Peyer's patch (tissue), 4 donors: ENCODE results near the gene PALM2AKAP2. TPM values are rescaled to one million over a fixed set of nuclear protein-coding genes. Genes with fewer than 3 reads are reported as not detected.

ENCODE experiments used
- DNase-seq, 3 donors: peaks; one replicate each; pipeline ENCODE4 v3.0.0-alpha.2; 2017 to 2019
- H3K27ac ChIP-seq, 4 donors: fragments of 200-600 bp; sonication (generic); one replicate each; pipeline ENCODE4 v1.5.1; 2016 to 2019
- H3K27me3 ChIP-seq, 2 donors: fragments of 200-600 bp; sonication (generic); one replicate each; pipeline ENCODE4 v1.5.1; 2019
- H3K36me3 ChIP-seq, 3 donors: fragments of 200-600 bp; sonication (generic); one replicate each; pipeline ENCODE4 v1.5.1; 2016 to 2019
- H3K4me1 ChIP-seq, 4 donors: fragments of 200-600 bp; sonication (generic); one replicate each; pipeline ENCODE4 v1.5.1; 2016 to 2019
- H3K4me3 ChIP-seq, 4 donors: fragments of 200-600 bp; sonication (generic); 1 replicate in 3 of 4; 2 replicates in 1 of 4; pipeline ENCODE4 v1.5.1; 2016 to 2019; ENCODE audit warnings: mild to moderate bottlenecking in 1 of 4
- H3K9me3 ChIP-seq, 4 donors: fragments of 200-600 bp; sonication (generic); one replicate each; pipeline ENCODE4 v1.5.1; 2016 to 2019; ENCODE audit warnings: mild to moderate bottlenecking in 1 of 4
- CTCF ChIP-seq, 6 experiments: fragments of 450-650 bp in 4 of 6; fragments of 200-600 bp in 2 of 6; sonication (generic) in 1 of 6; IDR thresholded peaks; one replicate each; pipeline ENCODE4 v1.5.1; 2017 to 2019; ENCODE audit warnings: antibody characterized with exemption in 6 of 6, mild to moderate bottlenecking in 3 of 6, moderate library complexity in 1 of 6
- POLR2A ChIP-seq, 2 donors: fragments of 450-650 bp; IDR thresholded peaks; one replicate each; pipeline ENCODE4 v1.5.1; 2017; ENCODE audit warnings: antibody characterized with exemption in 2 of 2, mild to moderate bottlenecking in 2 of 2, moderate library complexity in 2 of 2
- total RNA-seq, 4 donors: library from RNA; depleted of rRNA; stranded (reverse); fragments of >200 nt; gene quantifications; one replicate each; pipeline ENCODE4 v1.1.0, GENCODE V29; 2016

The PALM2AKAP2 gene
- total RNA-seq, 4 donors from 2014 or later: 1.9 to 3.3 TPM; not detected in 2

- H3K4me3 ChIP-seq: no peak overlapping the region
- TF ChIP-seq CTCF (IDR thresholded peaks at IDR 0.05) (no peak), POLR2A (IDR thresholded peaks at IDR 0.05) (no peak)
- no peaks in the 10 kb centered on the region for H3K27me3 ChIP-seq
- no peaks in the 10 kb centered on the region for H3K36me3 ChIP-seq
- no peaks in the 10 kb centered on the region for H3K9me3 ChIP-seq
- H3K4me1 ChIP-seq: peaks cover 0 to 4% (median 0%) of the 10 kb centered on the region in 4 donors
- no peak for DNase-seq
- no peak overlapping the region for H3K27ac ChIP-seq
Observed at GRCh38 chr9:109796078-109796477, 16.1 kb downstream of the PALM2AKAP2 start.

- Histone ChIP-seq H3K4me3 (no peak overlapping the region), H3K27ac (no peak overlapping the region), H3K27me3 (no peaks in the 10 kb centered on the region), H3K4me1 (peaks cover 0 to 4% (median 0%) of the 10 kb centered on the region in 4 donors), H3K9me3 (no peaks in the 10 kb centered on the region), H3K36me3 (no peaks in the 10 kb centered on the region)
- DNase-seq: no peak
- TF ChIP-seq POLR2A (IDR thresholded peaks at IDR 0.05) (no peak), CTCF (IDR thresholded peaks at IDR 0.05) (no peak)
Observed at GRCh38 chr9:109797006-109797405, 17.0 kb downstream of the PALM2AKAP2 start.

- no peaks in the 10 kb centered on the region for H3K36me3 ChIP-seq
- peaks cover 0 to 4% (median 0%) of the 10 kb centered on the region in 4 donors for H3K4me1 ChIP-seq
- H3K4me3 ChIP-seq: no peak overlapping the region
- no peak for DNase-seq
- no peak overlapping the region for H3K27ac ChIP-seq
- TF ChIP-seq CTCF (IDR thresholded peaks at IDR 0.05) (no peak), POLR2A (IDR thresholded peaks at IDR 0.05) (no peak)
- no peaks in the 10 kb centered on the region for H3K27me3 ChIP-seq
- H3K9me3 ChIP-seq: no peaks in the 10 kb centered on the region
Observed at GRCh38 chr9:109797509-109797908, 17.5 kb downstream of the PALM2AKAP2 start.

- TF ChIP-seq POLR2A (IDR thresholded peaks at IDR 0.05) (no peak), CTCF (IDR thresholded peaks at IDR 0.05) (no peak)
- Histone ChIP-seq H3K27ac (no peak overlapping the region), H3K9me3 (no peaks in the 10 kb centered on the region), H3K4me3 (no peak overlapping the region), H3K27me3 (no peaks in the 10 kb centered on the region), H3K4me1 (no peaks in the 10 kb centered on the region), H3K36me3 (no peaks in the 10 kb centered on the region)
- DNase-seq: no peak
Observed at GRCh38 chr9:109799141-109799540, 19.1 kb downstream of the PALM2AKAP2 start.

- H3K27ac ChIP-seq: peak overlapping the region in 1 of 4 donors; percentile 8
- TF ChIP-seq CTCF (IDR thresholded peaks at IDR 0.05): no peak
- no peak for TF ChIP-seq POLR2A (IDR thresholded peaks at IDR 0.05)
Observed at GRCh38 chr9:109799792-109800191, 19.8 kb downstream of the PALM2AKAP2 start.

GRCh38 chr9:109801484-109801883, 21.5 kb downstream of the PALM2AKAP2 start:
- no peak overlapping the region for H3K27ac ChIP-seq
- no peak for DNase-seq
- H3K4me3 ChIP-seq: no peak overlapping the region
- no peaks in the 10 kb centered on the region for H3K9me3 ChIP-seq
- H3K36me3 ChIP-seq: no peaks in the 10 kb centered on the region
- H3K4me1 ChIP-seq: no peaks in the 10 kb centered on the region
- no peak for TF ChIP-seq POLR2A (IDR thresholded peaks at IDR 0.05)
- TF ChIP-seq CTCF (IDR thresholded peaks at IDR 0.05): no peak
- H3K27me3 ChIP-seq: no peaks in the 10 kb centered on the region

More at GRCh38 chr9:109799792-109800191, 19.8 kb downstream of the PALM2AKAP2 start:
- Histone ChIP-seq H3K4me3 (no peak overlapping the region), H3K9me3 (no peaks in the 10 kb centered on the region), H3K27me3 (no peaks in the 10 kb centered on the region), H3K36me3 (no peaks in the 10 kb centered on the region), H3K4me1 (no peaks in the 10 kb centered on the region)
- no peak for DNase-seq
